Smooth muscle cell (in vitro differentiated cells): ENCODE measurements around the gene ATE1. TPM values are rescaled to one million over a fixed set of nuclear protein-coding genes. Genes with fewer than 3 reads are reported as not detected.

Experiments used
- DNase-seq: peaks from one replicate; lab custom pipeline; 2025; ENCODE audit not compliant: unreplicated experiment; lab: John Stamatoyannopoulos, UW
- H2AFZ ChIP-seq: fragments of 200-600 bp; sonication (generic); 2 replicates; pipeline ENCODE4 v1.6.0; 2016; ENCODE audit warnings: antibody characterized with exemption, low read depth, mild to moderate bottlenecking
- H3F3A ChIP-seq: fragments of 200-600 bp; sonication (generic); 2 replicates; pipeline ENCODE4 v1.6.0; 2017; ENCODE audit warnings: antibody characterized with exemption, low read depth
- H3K27ac ChIP-seq: fragments of 200-600 bp; sonication (generic); 2 replicates; pipeline ENCODE4 v1.5.1; 2016; ENCODE audit warnings: low read depth, mild to moderate bottlenecking
- H3K27me3 ChIP-seq: fragments of 200-600 bp; sonication (generic); 2 replicates; pipeline ENCODE4 v1.6.1; 2016; ENCODE audit warnings: low read depth, mild to moderate bottlenecking
- H3K36me3 ChIP-seq: fragments of 200-600 bp; sonication (generic); 2 replicates; pipeline ENCODE4 v1.5.1; 2016; ENCODE audit warnings: low read depth
- H3K4me1 ChIP-seq: fragments of 200-600 bp; sonication (generic); 2 replicates; pipeline ENCODE4 v1.5.1; 2016; ENCODE audit warnings: low read depth
- H3K4me2 ChIP-seq: fragments of 200-600 bp; sonication (generic); 2 replicates; pipeline ENCODE4 v1.6.0; 2016; ENCODE audit warnings: mild to moderate bottlenecking
- H3K4me3 ChIP-seq: fragments of 200-600 bp; sonication (generic); 2 replicates; pipeline ENCODE4 v1.5.1; 2016; ENCODE audit warnings: mild to moderate bottlenecking
- H3K79me2 ChIP-seq: fragments of 200-600 bp; sonication (generic); 2 replicates; pipeline ENCODE4 v1.6.0; 2016; ENCODE audit warnings: low read depth, mild to moderate bottlenecking
- H3K9ac ChIP-seq: fragments of 200-600 bp; sonication (generic); 2 replicates; pipeline ENCODE4 v1.6.0; 2016; ENCODE audit warnings: low read depth
- H3K9me3 ChIP-seq: fragments of 200-600 bp; sonication (generic); replicated peaks from 2 replicates; pipeline ENCODE4 v1.5.1; 2016; ENCODE audit warnings: low read depth
- H4K20me1 ChIP-seq: fragments of 200-600 bp; sonication (generic); 2 replicates; pipeline ENCODE4 v1.6.0; 2016; ENCODE audit warnings: low read depth
- WGBS: methylation state at CpG from one replicate; pipeline ENCODE4 v1.1.7; 2016; ENCODE audit warnings: low lambda C conversion rate; 5-methylcytosine and 5-hydroxymethylcytosine counted together
- polyA plus RNA-seq: library from polyadenylated mRNA; unstranded; fragments of >200 nt; fragmentation: Nextera tagmentation; extraction: Ambion mirVana; gene quantifications from 2 replicates; pipeline ENCODE4 v1.2.1, GENCODE V29; 2016
- total RNA-seq: library from RNA; depleted of rRNA; stranded (reverse); fragments of >200 nt; gene quantifications from 2 replicates; pipeline ENCODE4 v1.2.3, GENCODE V29; 2014
- TF ChIP-seq, protein P1 (sequence below): fragments of 200-600 bp; sonication (generic); IDR thresholded peaks from 2 replicates; pipeline ENCODE4 v1.5.1; 2017; ENCODE audit warnings: borderline replicate concordance, mild to moderate bottlenecking, antibody characterized with exemption; ENCODE audit not compliant: insufficient read depth, poor library complexity, severe bottlenecking

ATE1 gene
- total and polyA plus RNA-seq, 2 experiments from 2014 or later, result 9.1 to 20.7 TPM

DNA sequence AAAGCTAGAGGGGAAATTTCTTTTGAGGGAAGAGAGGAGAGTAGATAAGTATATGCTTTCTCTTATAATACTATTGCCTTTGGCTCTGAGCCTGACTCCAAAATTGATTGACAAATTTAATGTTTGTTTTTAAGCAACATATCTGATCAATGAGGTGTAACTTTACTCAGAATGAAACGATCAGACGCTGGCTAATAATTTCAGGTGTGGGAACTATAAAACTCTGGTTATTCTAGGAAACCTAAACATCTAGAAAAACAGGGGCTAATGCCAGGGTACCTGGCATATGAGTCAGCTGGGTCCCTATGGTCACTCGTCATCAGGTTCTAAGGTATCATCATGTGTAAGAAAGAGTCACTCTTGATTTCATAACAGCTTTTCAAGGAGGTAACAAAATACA lies 139.7 kb downstream of the ATE1 start:
- Histone ChIP-seq H3K4me1 (peaks cover 27% of the 10 kb centered on the region), H3K27ac (peak overlapping the region; percentile 63), H3K9me3 (no peaks in the 10 kb centered on the region), H3K9ac (no peak overlapping the region), H3K27me3 (no peaks in the 10 kb centered on the region), H4K20me1 (no peaks in the 10 kb centered on the region), H3K4me3 (no peak overlapping the region), H3K79me2 (peaks cover 9% of the 10 kb centered on the region), H2AFZ (no peak overlapping the region), H3K36me3 (no peaks in the 10 kb centered on the region), H3K4me2 (peak overlapping the region; percentile 74), H3F3A (peaks cover 20% of the 10 kb centered on the region)
- no peak for DNase-seq
- WGBS, result 82% methylated on average over 3 of the region's 3 CpGs
- TF ChIP-seq, protein P1, sequence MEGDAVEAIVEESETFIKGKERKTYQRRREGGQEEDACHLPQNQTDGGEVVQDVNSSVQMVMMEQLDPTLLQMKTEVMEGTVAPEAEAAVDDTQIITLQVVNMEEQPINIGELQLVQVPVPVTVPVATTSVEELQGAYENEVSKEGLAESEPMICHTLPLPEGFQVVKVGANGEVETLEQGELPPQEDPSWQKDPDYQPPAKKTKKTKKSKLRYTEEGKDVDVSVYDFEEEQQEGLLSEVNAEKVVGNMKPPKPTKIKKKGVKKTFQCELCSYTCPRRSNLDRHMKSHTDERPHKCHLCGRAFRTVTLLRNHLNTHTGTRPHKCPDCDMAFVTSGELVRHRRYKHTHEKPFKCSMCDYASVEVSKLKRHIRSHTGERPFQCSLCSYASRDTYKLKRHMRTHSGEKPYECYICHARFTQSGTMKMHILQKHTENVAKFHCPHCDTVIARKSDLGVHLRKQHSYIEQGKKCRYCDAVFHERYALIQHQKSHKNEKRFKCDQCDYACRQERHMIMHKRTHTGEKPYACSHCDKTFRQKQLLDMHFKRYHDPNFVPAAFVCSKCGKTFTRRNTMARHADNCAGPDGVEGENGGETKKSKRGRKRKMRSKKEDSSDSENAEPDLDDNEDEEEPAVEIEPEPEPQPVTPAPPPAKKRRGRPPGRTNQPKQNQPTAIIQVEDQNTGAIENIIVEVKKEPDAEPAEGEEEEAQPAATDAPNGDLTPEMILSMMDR, result no peak

DNA sequence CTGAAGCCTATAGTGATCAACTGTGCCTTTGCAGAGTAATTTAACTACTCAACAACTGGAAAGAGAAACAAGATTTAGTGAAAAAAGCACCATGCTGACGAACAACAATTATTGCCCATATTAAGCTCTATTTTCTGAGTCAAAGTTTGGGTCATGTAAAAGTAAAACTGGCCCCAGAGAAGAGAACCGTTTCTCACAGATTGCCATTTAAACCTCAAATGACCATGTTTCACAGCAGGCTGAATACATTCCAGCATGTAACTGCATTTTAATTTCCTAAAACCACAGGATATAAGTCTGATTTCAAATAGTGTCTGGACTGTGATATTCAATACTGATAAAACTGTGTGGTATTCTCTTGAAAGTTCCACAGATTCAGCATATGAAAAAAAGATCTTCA lies 140.7 kb downstream of the ATE1 start:
- 27% methylated on average over 2 of the region's 2 CpGs for WGBS
- peak overlapping the region; percentile 74 for H3K4me2 ChIP-seq
- DNase-seq, result no peak
- peak overlapping the region; percentile 63 for H3K27ac ChIP-seq
- TF ChIP-seq, protein P1, result no peak
- peaks cover 14% of the 10 kb centered on the region for H3K79me2 ChIP-seq
- H3K4me3 ChIP-seq, result no peak overlapping the region
- H4K20me1 ChIP-seq, result no peaks in the 10 kb centered on the region
- H3K27me3 ChIP-seq, result no peaks in the 10 kb centered on the region
- no peaks in the 10 kb centered on the region for H3K9me3 ChIP-seq
- peaks cover 20% of the 10 kb centered on the region for H3K4me1 ChIP-seq
- H3K9ac ChIP-seq, result peak overlapping the region; percentile 3
- peak overlapping the region; percentile 47 for H2AFZ ChIP-seq
- peaks cover 11% of the 10 kb centered on the region for H3F3A ChIP-seq
- no peaks in the 10 kb centered on the region for H3K36me3 ChIP-seq

DNA sequence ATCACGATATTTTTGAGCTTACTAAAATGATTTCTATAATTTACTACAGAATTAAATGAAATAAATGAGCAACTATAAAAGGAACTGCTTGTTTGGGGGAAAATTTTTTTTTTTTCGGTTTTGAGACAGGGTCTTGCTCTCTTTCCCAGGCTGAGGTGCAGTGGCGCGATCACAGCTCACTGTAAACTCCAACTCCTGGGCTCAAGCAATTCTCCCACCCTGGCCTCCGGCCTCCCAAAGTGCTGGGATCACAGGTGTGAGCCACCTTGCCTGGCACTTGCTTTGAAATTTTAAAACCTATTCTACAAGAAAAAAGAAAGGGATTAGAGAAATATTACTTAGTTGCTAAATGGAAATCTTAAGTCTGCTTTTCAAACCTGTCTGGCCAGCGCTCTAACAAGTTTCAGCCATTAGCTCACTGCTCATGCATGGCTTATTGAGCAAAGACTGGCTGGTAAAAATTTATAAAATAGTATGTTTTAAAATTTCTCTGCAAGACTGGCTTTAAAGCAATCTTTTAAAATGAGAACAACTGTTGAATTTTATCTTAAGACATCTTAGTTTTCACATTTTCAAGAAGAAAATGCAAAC lies 144.0 kb downstream of the ATE1 start:
- peak overlapping the region; percentile 73 for H3K27ac ChIP-seq
- H3K36me3 ChIP-seq, result no peaks in the 10 kb centered on the region
- no peak for DNase-seq
- no peaks in the 10 kb centered on the region for H4K20me1 ChIP-seq
- H3F3A ChIP-seq, result peaks cover 9% of the 10 kb centered on the region
- TF ChIP-seq, protein P1, result no peak
- WGBS, result 72% methylated on average over 6 of the region's 6 CpGs
- peaks cover 11% of the 10 kb centered on the region for H3K4me1 ChIP-seq
- H3K27me3 ChIP-seq, result no peaks in the 10 kb centered on the region
- H3K9ac ChIP-seq, result peak overlapping the region; percentile 20
- no peak overlapping the region for H3K4me3 ChIP-seq
- peaks cover 15% of the 10 kb centered on the region for H3K79me2 ChIP-seq
- no peak overlapping the region for H2AFZ ChIP-seq
- H3K4me2 ChIP-seq, result no peak overlapping the region
- H3K9me3 ChIP-seq, result no peaks in the 10 kb centered on the region

DNA sequence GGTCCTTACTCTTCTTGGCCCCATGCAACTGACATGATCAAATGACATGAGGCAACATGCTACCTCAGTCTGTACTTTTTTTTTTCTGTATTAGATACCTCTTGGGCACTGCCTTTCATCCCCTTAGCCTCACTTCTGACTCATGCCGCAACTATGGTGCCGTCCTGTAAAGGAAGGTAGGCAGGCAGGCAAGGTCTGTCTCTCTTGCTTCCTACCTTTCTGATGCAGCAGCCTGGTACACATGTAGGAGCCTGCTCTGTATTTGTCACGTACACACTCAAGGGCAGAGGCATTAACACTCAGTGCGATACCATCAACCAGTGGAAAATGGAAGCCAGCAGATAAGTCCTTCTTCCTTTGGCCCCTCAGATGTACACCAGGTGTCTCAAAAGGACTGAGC lies 146.7 kb downstream of the ATE1 start:
- WGBS, result 69% methylated on average over 4 of the region's 4 CpGs
- no peak overlapping the region for H3K4me2 ChIP-seq
- H3K27ac ChIP-seq, result peak overlapping the region; percentile 51
- no peaks in the 10 kb centered on the region for H3K4me1 ChIP-seq
- peaks cover 15% of the 10 kb centered on the region for H3K79me2 ChIP-seq
- TF ChIP-seq, protein P1, result no peak
- no peak overlapping the region for H3K4me3 ChIP-seq
- no peaks in the 10 kb centered on the region for H3K36me3 ChIP-seq
- no peak overlapping the region for H3K9ac ChIP-seq
- H4K20me1 ChIP-seq, result no peaks in the 10 kb centered on the region
- H3F3A ChIP-seq, result no peaks in the 10 kb centered on the region
- no peaks in the 10 kb centered on the region for H3K27me3 ChIP-seq
- DNase-seq, result no peak
- no peaks in the 10 kb centered on the region for H3K9me3 ChIP-seq
- H2AFZ ChIP-seq, result no peak overlapping the region
